Measurements from ENCODE around the gene RTN4RL1. TPM values are rescaled to one million over a fixed set of nuclear protein-coding genes. Genes with fewer than 3 reads are reported as not detected.

Gene RTN4RL1
- total and polyA plus RNA-seq, 7 experiments from 2014 or later = 0.19 to 1.5 (median 0.49) TPM; not detected in 2

GRCh38 chr17:2042933-2043332, 17.8 kb upstream of the RTN4RL1 start:
- intact Hi-C loops (cut with micrococcal nuclease) = loop anchor here (1.0 to 5.0 kb wide), 14 partner anchors 7 to 526 kb away; partner anchors contain the start of genes INPP5K (in 1 of the 2), PITPNA (in 1 of the 2), RILP (in 1 of the 2) and RTN4RL1 (in 1 of the 2)
- Mint-ChIP-seq H3K27me3 (peaks cover 0 to under 1% (median 0%) of the 10 kb centered on the region in 5 donors), H3K9me3 (no peaks in the 10 kb centered on the region), H3K27ac (peak overlapping the region; percentile 82 to 99 (median 94)), H3K4me3 (peak overlapping the region; percentile 89 to 100 (median 92)), H3K36me3 (peaks cover 0 to 18% (median 0%) of the 10 kb centered on the region in 5 donors), H3K4me1 (peaks cover 9 to 30% (median 22%) of the 10 kb centered on the region in 7 donors)
- no peak for ATAC-seq
- peak overlapping the region; percentile 4 for H3K4me3 ChIP-seq (ENCODE audit: low read length)
- POLR2A ChIA-PET = interaction anchor here (1.5 kb wide), 1 partner anchor 224 kb away, joined by 4 read pairs; no protein-coding TSS in a partner anchor
- peaks cover 0 to 41% (median 6%) of the 10 kb centered on the region in 3 experiments for H3K36me3 ChIP-seq (ENCODE audit: control insufficient read depth in 2 of 3, insufficient read depth in 3 of 3, low read length in 3 of 3)
- CTCF ChIA-PET = interaction anchor here (1.7 kb wide), 1 partner anchor 326 kb away, joined by 4 read pairs; no protein-coding TSS in a partner anchor
- peaks cover 8 to 16% of the 10 kb centered on the region in 2 donors for H3K4me1 ChIP-seq (ENCODE audit: control insufficient read depth in 2 of 2, insufficient read depth in 2 of 2, low read length in 2 of 2)
- no peaks in the 10 kb centered on the region for H3K27me3 ChIP-seq (ENCODE audit: control insufficient read depth in 2 of 2, insufficient read depth in 2 of 2, low read length in 2 of 2)
- H3K9me3 ChIP-seq (ENCODE audit: control insufficient read depth in 2 of 3, low read length in 3 of 3) = no peaks in the 10 kb centered on the region
- peak overlapping the region; percentile 89 for H3K27ac ChIP-seq (ENCODE audit: low read depth, low read length)
- DNase-seq = no peak

- CTCF ChIA-PET = interaction anchor here (1.7 kb wide), 1 partner anchor 325 kb away, joined by 4 read pairs; no protein-coding TSS in a partner anchor
- Histone ChIP-seq H3K27me3 (ENCODE audit: control insufficient read depth in 2 of 2, insufficient read depth in 2 of 2, low read length in 2 of 2) (no peaks in the 10 kb centered on the region), H3K4me1 (ENCODE audit: control insufficient read depth in 2 of 2, insufficient read depth in 2 of 2, low read length in 2 of 2) (peaks cover 8 to 16% of the 10 kb centered on the region in 2 donors), H3K9me3 (ENCODE audit: control insufficient read depth in 2 of 3, low read length in 3 of 3) (no peaks in the 10 kb centered on the region), H3K36me3 (ENCODE audit: control insufficient read depth in 2 of 3, insufficient read depth in 3 of 3, low read length in 3 of 3) (peaks cover 0 to 46% (median 10%) of the 10 kb centered on the region in 3 experiments), H3K4me3 (ENCODE audit: low read length) (peak overlapping the region; percentile 86), H3K27ac (ENCODE audit: low read depth, low read length) (peak overlapping the region; percentile 89)
- H3K27me3 Mint-ChIP-seq = no peaks in the 10 kb centered on the region
- peak overlapping the region; percentile 87 to 99 (median 94) for H3K27ac Mint-ChIP-seq
- intact Hi-C loops (cut with micrococcal nuclease) = loop anchor here (1.0 to 5.0 kb wide), 14 partner anchors 8 to 525 kb away; partner anchors contain the start of genes INPP5K (in 1 of the 2), PITPNA (in 1 of the 2), RILP (in 1 of the 2) and RTN4RL1 (in 1 of the 2)
- peaks cover 0 to 20% (median 0%) of the 10 kb centered on the region in 5 donors for H3K36me3 Mint-ChIP-seq
- POLR2A ChIA-PET = no interaction called here
- H3K4me3 Mint-ChIP-seq = peak overlapping the region; percentile 89 to 100 (median 92)
- no peak for DNase-seq
- H3K9me3 Mint-ChIP-seq = no peaks in the 10 kb centered on the region
- no peak for ATAC-seq
- peaks cover 9 to 29% (median 22%) of the 10 kb centered on the region in 7 donors for H3K4me1 Mint-ChIP-seq
These were observed 17.3 kb upstream of the RTN4RL1 start for GRCh38 chr17:2042390-2042847.

GRCh38 chr17:2041561-2042389, 16.6 kb upstream of the RTN4RL1 start, which contains the start of gene OVCA2:
TSS of gene OVCA2 (plus strand) at chr17:2042022. CDS start at chr17:2042048, 26 bp downstream.
- no peaks in the 10 kb centered on the region for H3K27me3 Mint-ChIP-seq
- Histone ChIP-seq H3K36me3 (ENCODE audit: control insufficient read depth in 2 of 3, insufficient read depth in 3 of 3, low read length in 3 of 3) (peaks cover 0 to 53% (median 12%) of the 10 kb centered on the region in 3 experiments), H3K9me3 (ENCODE audit: control insufficient read depth in 2 of 3, low read length in 3 of 3) (no peaks in the 10 kb centered on the region), H3K27ac (ENCODE audit: low read depth, low read length) (peak within 1 kb of the TSS; percentile 89), H3K4me1 (ENCODE audit: control insufficient read depth in 2 of 2, insufficient read depth in 2 of 2, low read length in 2 of 2) (peaks cover 8 to 16% of the 10 kb centered on the region in 2 donors), H3K27me3 (ENCODE audit: control insufficient read depth in 2 of 2, insufficient read depth in 2 of 2, low read length in 2 of 2) (no peaks in the 10 kb centered on the region), H3K4me3 (ENCODE audit: low read length) (peak within 1 kb of the TSS; percentile 86)
- peak within 1 kb of the TSS; percentile 87 to 99 (median 94) for H3K27ac Mint-ChIP-seq
- H3K4me3 Mint-ChIP-seq = peak within 1 kb of the TSS; percentile 89 to 100 (median 92)
- intact Hi-C loops (cut with micrococcal nuclease) = loop anchor here (1.0 to 5.0 kb wide), 19 partner anchors 9 to 585 kb away; partner anchors contain the start of genes DPH1 (in 2 of the 2), RILP (in 2 of the 2), RTN4RL1 (in 2 of the 2) and CRK (in 1 of the 2)
- peaks cover 0 to 24% (median 0%) of the 10 kb centered on the region in 5 donors for H3K36me3 Mint-ChIP-seq
- H3K4me1 Mint-ChIP-seq = peaks cover 9 to 29% (median 22%) of the 10 kb centered on the region in 7 donors
- peak; percentile 94 to 98 (median 96) for DNase-seq
- ChIA-PET CTCF (interaction anchor here (0.6 to 1.7 kb wide), 3 partner anchors 11 to 325 kb away, joined by 3 to 4 read pairs (median 4); no protein-coding TSS in a partner anchor), POLR2A (interaction anchor here (0.8 to 1.6 kb wide), 4 partner anchors 9 to 261 kb away, joined by 3 to 4 read pairs (median 4); partner anchors contain the start of genes HIC1 and SMG6)
- H3K9me3 Mint-ChIP-seq = no peaks in the 10 kb centered on the region
- peak; percentile 97 for ATAC-seq

GRCh38 chr17:2040942-2041560, 15.9 kb upstream of the RTN4RL1 start:
- peaks cover 9 to 29% (median 22%) of the 10 kb centered on the region in 7 donors for H3K4me1 Mint-ChIP-seq
- peaks cover 0 to 28% (median 0%) of the 10 kb centered on the region in 5 donors for H3K36me3 Mint-ChIP-seq
- ChIA-PET POLR2A (interaction anchor here (0.5 to 1.6 kb wide), 6 partner anchors 9 to 355 kb away, joined by 3 to 4 read pairs (median 3); partner anchors contain the start of genes HIC1 and SMG6), CTCF (interaction anchor here (0.5 to 1.7 kb wide), 5 partner anchors 10 to 375 kb away, joined by 3 to 4 read pairs (median 3); no protein-coding TSS in a partner anchor)
- peak overlapping the region in 6 of 9 donors; percentile 51 to 99 (median 84) for H3K27ac Mint-ChIP-seq
- no peaks in the 10 kb centered on the region for H3K27me3 Mint-ChIP-seq
- Histone ChIP-seq H3K36me3 (ENCODE audit: control insufficient read depth in 2 of 3, insufficient read depth in 3 of 3, low read length in 3 of 3) (peaks cover 0 to 60% (median 19%) of the 10 kb centered on the region in 3 experiments), H3K27me3 (ENCODE audit: control insufficient read depth in 2 of 2, insufficient read depth in 2 of 2, low read length in 2 of 2) (no peaks in the 10 kb centered on the region), H3K27ac (ENCODE audit: low read depth, low read length) (peak overlapping the region; percentile 89), H3K9me3 (ENCODE audit: control insufficient read depth in 2 of 3, low read length in 3 of 3) (no peaks in the 10 kb centered on the region), H3K4me3 (ENCODE audit: low read length) (peak overlapping the region; percentile 86), H3K4me1 (ENCODE audit: control insufficient read depth in 2 of 2, insufficient read depth in 2 of 2, low read length in 2 of 2) (peaks cover 8 to 16% of the 10 kb centered on the region in 2 donors)
- ATAC-seq = no peak
- intact Hi-C loops (cut with micrococcal nuclease) = loop anchor here (1.0 to 5.0 kb wide), 13 partner anchors 11 to 584 kb away; partner anchors contain the start of genes DPH1 (in 2 of the 2), CRK (in 1 of the 2), INPP5K (in 1 of the 2) and MNT (in 1 of the 2)
- DNase-seq = no peak
- peak overlapping the region; percentile 36 to 100 (median 90) for H3K4me3 Mint-ChIP-seq
- H3K9me3 Mint-ChIP-seq = no peaks in the 10 kb centered on the region

GRCh38 chr17:2040219-2040827, 15.2 kb upstream of the RTN4RL1 start:
- Mint-ChIP-seq H3K36me3 (peaks cover 0 to 28% (median 0%) of the 10 kb centered on the region in 5 donors), H3K27ac (peak overlapping the region in 6 of 9 donors; percentile 51 to 99 (median 84)), H3K9me3 (no peaks in the 10 kb centered on the region), H3K27me3 (no peaks in the 10 kb centered on the region), H3K4me1 (peaks cover 9 to 29% (median 22%) of the 10 kb centered on the region in 7 donors), H3K4me3 (peak overlapping the region in 9 of 10 donors; percentile 27 to 100 (median 90))
- Histone ChIP-seq H3K36me3 (ENCODE audit: control insufficient read depth in 2 of 3, insufficient read depth in 3 of 3, low read length in 3 of 3) (peaks cover 0 to 67% (median 21%) of the 10 kb centered on the region in 3 experiments), H3K4me3 (ENCODE audit: low read length) (no peak overlapping the region), H3K9me3 (ENCODE audit: control insufficient read depth in 2 of 3, low read length in 3 of 3) (no peaks in the 10 kb centered on the region), H3K27ac (ENCODE audit: low read depth, low read length) (no peak overlapping the region), H3K27me3 (ENCODE audit: control insufficient read depth in 2 of 2, insufficient read depth in 2 of 2, low read length in 2 of 2) (no peaks in the 10 kb centered on the region), H3K4me1 (ENCODE audit: control insufficient read depth in 2 of 2, insufficient read depth in 2 of 2, low read length in 2 of 2) (peaks cover 8 to 16% of the 10 kb centered on the region in 2 donors)
- ChIA-PET POLR2A (interaction anchor here (0.5 to 1.6 kb wide), 4 partner anchors 10 to 355 kb away, joined by 3 to 4 read pairs (median 4); partner anchors contain the start of gene HIC1), CTCF (interaction anchor here (0.5 to 1.1 kb wide), 3 partner anchors 21 to 376 kb away, joined by 3 to 6 read pairs (median 3); no protein-coding TSS in a partner anchor)
- intact Hi-C loops (cut with micrococcal nuclease) = loop anchor here (2.0 to 5.0 kb wide), 10 partner anchors 16 to 584 kb away; partner anchors contain the start of genes CRK (in 1 of the 2), INPP5K (in 1 of the 2), MNT (in 1 of the 2) and PITPNA (in 1 of the 2)
- ATAC-seq (no peak), DNase-seq (no peak)

Data from naive thymus-derived CD4-positive, alpha-beta T cell (primary cell).